ENCODE measurements around the gene MYH10. TPM values are rescaled to one million over a fixed set of nuclear protein-coding genes. Genes with fewer than 3 reads are reported as not detected.

The MYH10 gene
- total and polyA plus RNA-seq, 9 donors, result 30.4 to 117 (median 75.5) TPM

- no peaks in the 10 kb centered on the region for H3K27me3 ChIP-seq
- H3K4me1 ChIP-seq (ENCODE audit: insufficient read depth), result no peaks in the 10 kb centered on the region
- no peaks in the 10 kb centered on the region for H3K36me3 ChIP-seq
- H3K27ac ChIP-seq, result no peak overlapping the region
- WGBS, 3 donors, result 91 to 94% (median 92%) methylated on average over 11 of the region's 11 CpGs
- H3K9me3 ChIP-seq, result no peaks in the 10 kb centered on the region
- intact Hi-C loops (cut with DNase I), result no loop called here
- DNase-seq, result no peak
- TF ChIP-seq EP300 (IDR thresholded peaks at IDR 0.05) (no peak), POLR2A (IDR thresholded peaks at IDR 0.05) (no peak), CTCF (IDR thresholded peaks at IDR 0.05) (no peak)
- no peak overlapping the region for H3K4me3 ChIP-seq
These were observed 115.7 kb downstream of the MYH10 start for GRCh38 chr17:8514801-8515200.

GRCh38 chr17:8506145-8506544 lies 124.4 kb downstream of the MYH10 start:
- Histone ChIP-seq H3K27ac (no peak overlapping the region), H3K9me3 (no peaks in the 10 kb centered on the region), H3K36me3 (no peaks in the 10 kb centered on the region), H3K4me3 (no peak overlapping the region), H3K27me3 (no peaks in the 10 kb centered on the region), H3K4me1 (ENCODE audit: insufficient read depth) (no peaks in the 10 kb centered on the region)
- 81 to 85% (median 84%) methylated on average over 14 of the region's 14 CpGs for WGBS, 3 donors
- TF ChIP-seq CTCF (IDR thresholded peaks at IDR 0.05) (no peak), POLR2A (IDR thresholded peaks at IDR 0.05) (no peak), EP300 (IDR thresholded peaks at IDR 0.05) (no peak)
- DNase-seq, result no peak
- intact Hi-C loops (cut with DNase I), result no loop called here

GRCh38 chr17:8504460-8505207 lies 125.9 kb downstream of the MYH10 start:
- WGBS, 3 donors, result 92 to 95% (median 93%) methylated on average over 18 of the region's 18 CpGs
- Histone ChIP-seq H3K36me3 (no peaks in the 10 kb centered on the region), H3K4me3 (no peak overlapping the region), H3K4me1 (ENCODE audit: insufficient read depth) (peaks cover 2% of the 10 kb centered on the region), H3K9me3 (no peaks in the 10 kb centered on the region), H3K27ac (no peak overlapping the region), H3K27me3 (no peaks in the 10 kb centered on the region)
- no peak for TF ChIP-seq POLR2A (IDR thresholded peaks at IDR 0.05)
- TF ChIP-seq EP300 (IDR thresholded peaks at IDR 0.05), result no peak
- no peak for TF ChIP-seq CTCF (IDR thresholded peaks at IDR 0.05)
- no peak for DNase-seq
- intact Hi-C loops (cut with DNase I), result no loop called here

- H3K9me3 ChIP-seq, result no peaks in the 10 kb centered on the region
- DNase-seq, result no peak
- H3K4me3 ChIP-seq, result no peak overlapping the region
- WGBS, 3 donors, result 84 to 86% (median 85%) methylated on average over 9 of the region's 9 CpGs
- H3K36me3 ChIP-seq, result no peaks in the 10 kb centered on the region
- TF ChIP-seq CTCF (IDR thresholded peaks at IDR 0.05) (no peak), EP300 (IDR thresholded peaks at IDR 0.05) (no peak), POLR2A (IDR thresholded peaks at IDR 0.05) (no peak)
- H3K27ac ChIP-seq, result no peak overlapping the region
- H3K27me3 ChIP-seq, result no peaks in the 10 kb centered on the region
- intact Hi-C loops (cut with DNase I), result no loop called here
- peaks cover 5% of the 10 kb centered on the region for H3K4me1 ChIP-seq (ENCODE audit: insufficient read depth)
These were observed 126.7 kb downstream of the MYH10 start for GRCh38 chr17:8503807-8504206.

Data from ovary (tissue), 9 donors.